Stimulated activated CD4-positive, alpha-beta T cell treated with anti-CD3 and anti-CD28 coated beads, Interleukin-4, amount 100 ng/mL, for 1 hour (primary cell): Measurements from ENCODE around the gene BUD13.

Source experiments
- DNase-seq: peaks from one replicate; pipeline ENCODE4 v3.0.0-alpha.2; 2020

The BUD13 gene

GRCh38 chr11:116712428-116712827 lies 60.4 kb downstream of the BUD13 start:
- no peak for DNase-seq

GRCh38 chr11:116710762-116711161 lies 62.0 kb downstream of the BUD13 start:
- no peak for DNase-seq

- no peak for DNase-seq
Observed at GRCh38 chr11:116710001-116710674, 62.6 kb downstream of the BUD13 start.

- DNase-seq, result no peak
Observed at GRCh38 chr11:116707746-116708145, 65.0 kb downstream of the BUD13 start.

- no peak for DNase-seq
Observed at GRCh38 chr11:116707161-116707629, 65.6 kb downstream of the BUD13 start.

GRCh38 chr11:116703421-116703820 lies 69.4 kb downstream of the BUD13 start:
- DNase-seq, result no peak

- no peak for DNase-seq
Observed at GRCh38 chr11:116702772-116703385, 69.9 kb downstream of the BUD13 start.

GRCh38 chr11:116701876-116702275 lies 70.9 kb downstream of the BUD13 start:
- DNase-seq, result no peak

- DNase-seq, result no peak
Observed at GRCh38 chr11:116701297-116701801, 71.4 kb downstream of the BUD13 start.

GRCh38 chr11:116700586-116701220 lies 72.1 kb downstream of the BUD13 start:
- no peak for DNase-seq
